ENCODE results near the gene NMUR1.

GRCh38 chr2:231532756-231533035 lies 2.5 kb upstream of the NMUR1 start:
- TF ChIP-seq, protein P1, sequence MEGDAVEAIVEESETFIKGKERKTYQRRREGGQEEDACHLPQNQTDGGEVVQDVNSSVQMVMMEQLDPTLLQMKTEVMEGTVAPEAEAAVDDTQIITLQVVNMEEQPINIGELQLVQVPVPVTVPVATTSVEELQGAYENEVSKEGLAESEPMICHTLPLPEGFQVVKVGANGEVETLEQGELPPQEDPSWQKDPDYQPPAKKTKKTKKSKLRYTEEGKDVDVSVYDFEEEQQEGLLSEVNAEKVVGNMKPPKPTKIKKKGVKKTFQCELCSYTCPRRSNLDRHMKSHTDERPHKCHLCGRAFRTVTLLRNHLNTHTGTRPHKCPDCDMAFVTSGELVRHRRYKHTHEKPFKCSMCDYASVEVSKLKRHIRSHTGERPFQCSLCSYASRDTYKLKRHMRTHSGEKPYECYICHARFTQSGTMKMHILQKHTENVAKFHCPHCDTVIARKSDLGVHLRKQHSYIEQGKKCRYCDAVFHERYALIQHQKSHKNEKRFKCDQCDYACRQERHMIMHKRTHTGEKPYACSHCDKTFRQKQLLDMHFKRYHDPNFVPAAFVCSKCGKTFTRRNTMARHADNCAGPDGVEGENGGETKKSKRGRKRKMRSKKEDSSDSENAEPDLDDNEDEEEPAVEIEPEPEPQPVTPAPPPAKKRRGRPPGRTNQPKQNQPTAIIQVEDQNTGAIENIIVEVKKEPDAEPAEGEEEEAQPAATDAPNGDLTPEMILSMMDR (IDR thresholded peaks at IDR 0.05) = no peak
- no peak for TF ChIP-seq POLR2A (IDR thresholded peaks at IDR 0.05)
- no peak for TF ChIP-seq POLR2AphosphoS5 (IDR thresholded peaks at IDR 0.05)
- TF ChIP-seq EP300 (IDR thresholded peaks at IDR 0.05; ENCODE audit: low read depth) = no peak
